HepG2 (cell line): Measurements from ENCODE around the gene ELMO2.

Source experiments
- ARNT2 ChIP-seq: sonication (generic); formaldehyde crosslinking; IDR thresholded peaks from 2 replicates; pipeline ENCODE4 v1.8.0; 2022; ENCODE audit warnings: mild to moderate bottlenecking, low read depth, missing genetic modification reagents, moderate library complexity
- CBFB ChIP-seq: sonication (generic); formaldehyde crosslinking; IDR thresholded peaks from 2 replicates; pipeline ENCODE4 v1.4.0; 2020; ENCODE audit warnings: missing genetic modification reagents
- CEBPB ChIP-seq: IDR thresholded peaks from 2 replicates; pipeline ENCODE4 v1.6.1; 2011; ENCODE audit warnings: low read depth, low read length, improper control_type of control experiment, borderline replicate concordance
- DMAP1 ChIP-seq: IDR thresholded peaks from 2 replicates; pipeline ENCODE4 v1.6.1; 2016
- IRX3 ChIP-seq: sonication (generic); formaldehyde crosslinking; IDR thresholded peaks from 2 replicates; pipeline ENCODE4 v1.8.1; 2023; ENCODE audit warnings: mild to moderate bottlenecking, low read depth, missing genetic modification reagents, borderline replicate concordance
- MED1 ChIP-seq: sonication (generic); formaldehyde crosslinking; IDR thresholded peaks from 2 replicates; pipeline ENCODE4 v1.4.0; 2020; ENCODE audit warnings: missing genetic modification reagents
- NR3C1 ChIP-seq: sonication (generic); formaldehyde crosslinking; IDR thresholded peaks from 2 replicates; pipeline ENCODE4 v1.4.0; 2020; ENCODE audit warnings: missing genetic modification reagents
- SMAD9 ChIP-seq: sonication (generic); formaldehyde crosslinking; IDR thresholded peaks from 2 replicates; pipeline ENCODE4 v1.5.1; 2020; ENCODE audit warnings: mild to moderate bottlenecking, missing genetic modification reagents
- U2AF2 ChIP-seq: fragments of 200-400 bp; formaldehyde crosslinking; IDR thresholded peaks from 2 replicates; pipeline ENCODE4 v1.6.1; 2017; ENCODE audit warnings: low read depth, mild to moderate bottlenecking, low read length
- ZNF274 ChIP-seq: sonication (generic); formaldehyde crosslinking; IDR thresholded peaks from 2 replicates; pipeline ENCODE4 v1.5.1; 2020; ENCODE audit warnings: mild to moderate bottlenecking, missing genetic modification reagents
- ZNF589 ChIP-seq: sonication (generic); formaldehyde crosslinking; conservative IDR thresholded peaks from 2 replicates; pipeline ENCODE4 v1.8.0; 2022; ENCODE audit warnings: mild to moderate bottlenecking, moderate library complexity, missing genetic modification reagents
- ZNF660 ChIP-seq: sonication (generic); formaldehyde crosslinking; IDR thresholded peaks from 2 replicates; pipeline ENCODE4 v1.5.1; 2020; ENCODE audit warnings: mild to moderate bottlenecking, low read depth, missing genetic modification reagents, borderline replicate concordance
- TF ChIP-seq, protein P1 (sequence below): sonication (generic); formaldehyde crosslinking; conservative IDR thresholded peaks from 2 replicates; pipeline ENCODE4 v1.4.0; 2020; ENCODE audit warnings: missing genetic modification reagents
- TF ChIP-seq, protein P2 (sequence below): sonication (generic); formaldehyde crosslinking; IDR thresholded peaks from 2 replicates; pipeline ENCODE4 v1.4.0; 2020; ENCODE audit warnings: missing genetic modification reagents, mild to moderate bottlenecking, borderline replicate concordance

DNA sequence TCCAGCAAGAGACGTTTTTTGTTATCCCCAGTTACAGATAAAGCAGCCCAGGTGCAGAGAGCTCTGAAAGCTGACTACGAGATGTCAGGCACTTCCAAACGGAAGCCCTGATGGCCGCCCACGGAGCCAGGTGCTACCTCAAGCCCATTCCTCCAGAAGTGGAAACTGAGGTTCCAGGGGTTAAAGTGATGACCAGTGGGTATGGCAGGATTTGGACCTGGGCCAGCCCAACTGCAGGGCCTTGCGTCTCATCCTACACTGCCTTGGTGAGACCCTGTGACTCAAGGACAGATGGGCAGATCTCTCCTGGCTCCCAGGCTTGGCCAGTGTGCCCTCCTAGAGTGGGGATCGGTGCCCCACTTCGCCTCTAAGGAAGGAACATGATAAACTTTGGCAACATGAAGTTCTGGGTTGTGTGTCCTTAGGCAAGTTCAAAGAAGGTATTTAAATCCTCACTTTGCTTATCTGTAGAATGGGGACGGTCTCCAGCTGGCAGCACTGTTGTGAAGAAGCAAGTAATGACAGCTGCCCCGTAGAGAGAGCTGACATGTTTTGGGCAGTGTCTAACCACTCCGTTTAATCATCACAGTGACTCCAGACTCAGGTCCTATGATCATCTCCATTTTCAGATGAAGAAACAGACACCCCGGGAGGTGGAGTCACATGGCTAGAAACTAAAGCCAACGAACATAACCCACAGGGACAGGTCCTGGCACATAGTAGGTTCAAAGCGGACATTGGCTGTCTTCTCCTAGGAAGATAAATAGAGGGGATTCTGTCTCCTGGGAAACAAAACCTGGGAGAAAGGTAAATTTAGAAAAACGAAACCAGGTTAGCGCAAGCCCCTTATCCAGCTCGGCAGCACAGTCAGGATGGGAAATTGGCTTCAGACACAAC is 63.7 kb downstream of the ELMO2 start:
- TF ChIP-seq U2AF2 = no peak
- TF ChIP-seq, protein P1, sequence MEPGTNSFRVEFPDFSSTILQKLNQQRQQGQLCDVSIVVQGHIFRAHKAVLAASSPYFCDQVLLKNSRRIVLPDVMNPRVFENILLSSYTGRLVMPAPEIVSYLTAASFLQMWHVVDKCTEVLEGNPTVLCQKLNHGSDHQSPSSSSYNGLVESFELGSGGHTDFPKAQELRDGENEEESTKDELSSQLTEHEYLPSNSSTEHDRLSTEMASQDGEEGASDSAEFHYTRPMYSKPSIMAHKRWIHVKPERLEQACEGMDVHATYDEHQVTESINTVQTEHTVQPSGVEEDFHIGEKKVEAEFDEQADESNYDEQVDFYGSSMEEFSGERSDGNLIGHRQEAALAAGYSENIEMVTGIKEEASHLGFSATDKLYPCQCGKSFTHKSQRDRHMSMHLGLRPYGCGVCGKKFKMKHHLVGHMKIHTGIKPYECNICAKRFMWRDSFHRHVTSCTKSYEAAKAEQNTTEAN (CRISPR knock-in tag) = no peak
- no peak for TF ChIP-seq ZNF274
- no peak for TF ChIP-seq CBFB (CRISPR knock-in tag)
- no peak for TF ChIP-seq NR3C1 (CRISPR knock-in tag)
- no peak for TF ChIP-seq MED1
- TF ChIP-seq ARNT2 (CRISPR knock-in tag) = no peak
- TF ChIP-seq CEBPB = no peak
- no peak for TF ChIP-seq SMAD9 (CRISPR knock-in tag)
- TF ChIP-seq, protein P2, sequence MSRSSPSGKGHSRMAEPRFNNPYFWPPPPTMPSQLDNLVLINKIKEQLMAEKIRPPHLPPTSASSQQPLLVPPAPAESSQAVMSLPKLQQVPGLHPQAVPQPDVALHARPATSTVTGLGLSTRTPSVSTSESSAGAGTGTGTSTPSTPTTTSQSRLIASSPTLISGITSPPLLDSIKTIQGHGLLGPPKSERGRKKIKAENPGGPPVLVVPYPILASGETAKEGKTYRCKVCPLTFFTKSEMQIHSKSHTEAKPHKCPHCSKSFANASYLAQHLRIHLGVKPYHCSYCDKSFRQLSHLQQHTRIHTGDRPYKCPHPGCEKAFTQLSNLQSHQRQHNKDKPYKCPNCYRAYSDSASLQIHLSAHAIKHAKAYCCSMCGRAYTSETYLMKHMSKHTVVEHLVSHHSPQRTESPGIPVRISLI (CRISPR knock-in tag) = no peak
- TF ChIP-seq ZNF589 (CRISPR knock-in tag) = no peak
- no peak for TF ChIP-seq DMAP1 (CRISPR knock-in tag)
- TF ChIP-seq ZNF660 (CRISPR knock-in tag) = no peak
- no peak for TF ChIP-seq IRX3
